GM19099 (cell line): ENCODE results near the gene ABCB10.

Source experiments
- POLR2A ChIP-seq: IDR thresholded peaks from 3 replicates; pipeline ENCODE4 v1.6.1; 2011; ENCODE audit warnings: low read depth; ENCODE audit not compliant: insufficient read length; ENCODE audit errors: extremely low read depth

ABCB10 gene

DNA sequence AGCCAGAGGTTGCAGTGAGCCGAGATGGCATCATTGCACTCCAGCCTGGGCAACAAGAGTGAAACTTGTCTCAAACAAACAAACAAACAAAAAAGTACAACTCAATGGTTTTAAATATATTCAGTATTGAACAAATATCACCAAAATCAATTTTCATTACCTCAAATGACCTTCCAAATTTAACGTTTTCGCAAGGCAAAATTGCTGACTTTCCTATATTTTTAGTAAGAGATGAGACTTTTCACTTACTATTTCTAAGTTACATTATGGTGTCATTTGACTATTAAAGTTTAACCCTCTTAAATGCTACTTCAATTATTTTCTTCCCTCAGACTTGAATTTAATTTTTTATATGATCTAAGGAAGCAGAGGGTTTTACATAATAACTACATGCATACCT lies 23.0 kb upstream of the ABCB10 start:
- TF ChIP-seq POLR2A = no peak

- no peak for TF ChIP-seq POLR2A
These were observed 20.7 kb upstream of the ABCB10 start for GRCh38 chr1:229579059-229579673.

GRCh38 chr1:229578168-229579058 lies 19.9 kb upstream of the ABCB10 start:
- no peak for TF ChIP-seq POLR2A

DNA sequence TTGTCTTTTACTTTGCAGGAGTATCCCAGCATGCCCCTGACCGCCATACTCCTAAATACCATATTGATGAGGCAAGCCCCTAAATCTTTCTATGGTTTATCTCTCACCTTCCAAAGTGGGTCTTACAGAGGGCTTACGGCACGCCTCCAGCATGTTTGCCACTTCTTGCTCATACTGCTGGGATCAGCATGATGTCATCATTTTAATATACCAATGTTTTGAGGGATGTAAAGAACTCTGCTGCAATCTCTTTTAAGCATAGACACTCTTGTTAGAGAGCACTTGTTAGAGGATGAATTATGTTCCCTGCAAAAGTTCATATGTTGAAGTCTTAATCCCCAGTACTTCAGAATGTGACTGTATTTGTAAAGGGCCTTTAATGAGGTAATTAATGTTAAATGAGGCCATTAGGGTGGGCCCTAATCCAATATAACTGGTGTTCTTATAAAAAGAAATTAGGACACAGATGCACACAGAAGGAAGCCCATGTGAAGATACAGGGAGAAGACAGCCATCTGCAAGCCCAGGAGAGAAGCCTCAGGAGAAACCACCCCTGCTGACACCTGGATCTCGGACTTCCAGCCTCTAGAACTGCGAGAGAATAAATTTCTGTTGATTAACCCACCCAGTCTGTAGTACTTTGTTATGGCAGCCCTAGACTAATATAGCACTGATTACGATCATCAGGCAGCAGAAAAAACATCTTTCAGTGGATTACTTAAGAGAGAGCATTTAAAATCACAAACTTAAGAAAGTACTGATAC lies 16.4 kb upstream of the ABCB10 start:
- TF ChIP-seq POLR2A = no peak

DNA sequence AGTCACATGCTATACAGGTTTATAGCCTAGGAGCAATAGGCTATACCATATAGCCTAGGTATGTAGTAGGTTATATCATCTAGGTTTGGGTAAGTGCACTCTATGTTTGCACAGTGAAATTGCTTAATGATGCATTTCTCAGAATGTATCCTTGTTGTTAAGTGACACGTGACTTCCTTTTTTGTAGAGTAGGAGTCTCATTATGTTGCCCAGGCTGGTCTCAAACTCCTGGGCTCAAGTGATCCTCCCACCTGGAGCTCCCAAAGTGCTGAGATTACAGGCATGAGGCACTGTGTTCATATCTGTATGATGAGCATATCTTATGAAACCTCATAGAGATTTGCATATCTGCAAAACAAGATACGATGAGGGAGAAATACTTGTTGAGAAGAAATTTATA lies 13.8 kb upstream of the ABCB10 start:
- TF ChIP-seq POLR2A = no peak

DNA sequence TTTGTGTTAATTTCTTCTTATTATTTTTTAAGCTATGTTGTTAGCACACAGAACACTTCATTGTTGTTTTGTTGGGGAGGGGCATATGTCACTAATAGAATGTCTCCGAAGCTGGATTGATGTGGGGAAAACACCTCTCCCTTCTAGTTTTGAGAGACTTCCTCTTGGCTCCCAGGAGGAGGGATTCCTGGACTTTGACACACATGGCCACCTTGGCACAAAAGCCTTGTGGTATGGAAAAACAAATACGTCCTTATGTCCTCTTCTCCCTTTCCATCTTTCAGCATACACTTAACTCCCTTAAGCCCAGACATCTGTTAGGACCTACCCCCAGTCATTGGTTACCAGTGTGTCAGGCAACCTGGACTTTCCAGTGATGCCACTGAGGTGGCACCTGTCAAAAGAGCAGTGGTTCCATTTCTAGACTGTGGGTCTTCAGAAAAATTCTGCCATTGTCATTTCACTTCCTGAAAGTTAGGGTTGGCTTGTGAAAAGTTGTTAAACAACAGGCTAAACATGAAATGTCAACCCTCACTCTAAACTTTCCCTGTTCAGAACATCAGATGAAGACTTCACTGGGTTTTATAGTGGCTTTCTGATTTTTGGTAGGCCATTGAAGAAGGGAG lies 12.5 kb upstream of the ABCB10 start:
- TF ChIP-seq POLR2A = no peak

DNA sequence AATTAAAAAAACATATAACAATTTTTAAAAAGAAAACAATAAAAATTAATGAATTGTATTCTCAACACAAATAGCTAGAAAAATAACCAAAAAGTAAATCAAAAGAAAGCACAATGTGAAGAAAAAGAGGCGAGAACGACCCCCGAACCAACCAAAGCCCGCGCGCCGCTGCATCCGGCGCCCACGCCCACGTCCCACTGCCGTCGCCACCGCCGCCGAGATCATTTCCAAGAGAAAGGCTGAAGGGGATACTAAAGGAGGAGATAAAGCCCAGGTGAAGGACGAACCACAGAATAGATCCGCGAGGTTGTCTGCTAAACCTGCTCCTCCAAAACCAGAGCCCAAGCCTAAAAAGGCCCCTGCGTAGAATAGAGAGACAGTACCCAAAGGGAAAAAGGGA lies 11.8 kb upstream of the ABCB10 start:
- TF ChIP-seq POLR2A = no peak

DNA sequence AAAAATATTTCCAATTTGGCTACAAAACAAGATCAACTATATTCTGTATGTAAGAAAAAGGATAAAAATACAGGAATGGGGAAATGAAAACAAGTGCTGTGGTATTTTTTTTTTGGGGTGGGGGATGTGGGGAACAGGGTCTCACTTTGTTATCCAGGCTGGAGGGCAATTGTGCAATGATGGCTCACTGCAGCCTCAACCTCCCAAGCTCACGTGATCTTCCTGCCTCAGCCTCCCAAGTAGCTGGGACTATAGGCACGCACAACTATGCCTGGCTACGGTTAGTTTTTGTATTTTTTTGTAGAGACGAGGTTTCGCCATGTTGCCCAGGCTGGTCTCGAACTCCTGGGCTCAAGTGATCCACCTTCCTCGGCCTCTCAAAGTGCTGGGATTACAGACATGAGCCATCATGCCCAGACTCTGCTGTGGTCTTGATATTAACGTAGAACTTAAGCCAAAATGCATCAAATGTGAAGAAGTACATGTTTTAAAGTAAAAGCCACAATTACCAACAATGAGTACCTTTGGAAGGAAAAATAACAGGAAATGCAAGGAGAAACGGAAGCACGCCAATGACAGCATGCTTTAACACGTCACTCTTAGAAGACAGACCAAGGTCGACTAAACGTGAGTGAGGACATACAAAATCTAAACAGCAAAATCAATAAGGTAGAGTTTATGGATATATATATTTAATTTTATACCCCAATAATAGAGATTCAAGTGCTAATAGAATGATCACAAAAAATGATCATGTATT lies 8.8 kb upstream of the ABCB10 start:
- no peak for TF ChIP-seq POLR2A

DNA sequence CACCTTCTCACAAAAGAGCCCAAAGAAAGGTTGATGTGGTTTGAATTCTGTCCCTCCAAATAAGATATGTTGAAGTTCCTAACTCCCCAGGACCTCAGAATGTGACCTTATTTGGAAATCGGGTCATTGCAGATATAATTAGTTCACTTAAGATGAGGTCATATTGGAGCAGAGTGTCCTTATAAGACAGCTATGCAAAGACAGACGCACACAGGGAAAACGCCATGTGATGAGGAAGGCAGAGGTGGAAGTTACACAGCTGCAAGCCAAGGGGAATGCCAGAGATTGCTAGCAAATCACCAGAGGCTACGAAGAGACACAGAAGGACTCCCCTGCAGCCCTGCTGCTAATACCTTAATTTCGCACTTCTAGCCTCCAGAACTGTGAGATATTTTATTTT lies 5.2 kb upstream of the ABCB10 start:
- no peak for TF ChIP-seq POLR2A

DNA sequence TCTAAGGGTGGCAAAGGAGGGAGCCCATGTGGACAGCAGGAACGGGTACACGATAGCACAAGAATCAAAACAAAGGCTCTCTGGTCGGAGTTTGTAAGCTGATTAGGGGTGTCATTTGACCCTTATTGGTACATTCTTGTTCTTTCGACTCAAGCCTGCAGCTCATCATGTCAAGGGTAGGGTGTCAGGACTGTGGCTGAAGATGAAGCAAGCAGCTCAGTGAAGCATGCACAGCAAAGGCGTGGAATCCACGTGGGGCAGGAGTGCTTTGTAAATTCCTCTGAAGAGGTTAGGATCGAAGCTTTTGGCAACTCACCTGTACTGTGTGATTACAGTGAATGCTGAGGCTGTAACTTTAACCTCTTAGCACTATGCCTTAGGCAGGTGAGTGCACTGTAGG lies 4.7 kb upstream of the ABCB10 start:
- no peak for TF ChIP-seq POLR2A

DNA sequence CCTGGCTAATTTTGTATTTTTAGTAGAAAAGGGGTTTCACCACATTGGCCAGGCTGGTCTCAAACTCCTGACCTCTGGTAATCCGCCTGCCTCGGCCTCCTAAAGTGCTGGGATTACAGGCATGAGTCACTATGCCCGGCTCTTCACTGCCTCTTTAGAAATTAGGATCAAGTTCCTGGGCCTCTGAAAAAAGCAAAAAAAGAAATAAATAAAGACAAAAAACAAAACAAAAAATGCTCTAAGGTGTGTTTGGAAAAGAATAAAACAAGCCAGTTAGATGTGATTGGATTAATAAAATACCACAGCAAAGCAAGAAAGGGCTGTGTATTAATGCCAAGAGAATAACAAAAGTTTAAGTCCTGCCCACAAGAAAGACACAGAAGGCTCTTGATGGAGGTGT lies 4.2 kb upstream of the ABCB10 start:
- no peak for TF ChIP-seq POLR2A

- no peak for TF ChIP-seq POLR2A
These were observed 2.6 kb upstream of the ABCB10 start for GRCh38 chr1:229561141-229561540.

DNA sequence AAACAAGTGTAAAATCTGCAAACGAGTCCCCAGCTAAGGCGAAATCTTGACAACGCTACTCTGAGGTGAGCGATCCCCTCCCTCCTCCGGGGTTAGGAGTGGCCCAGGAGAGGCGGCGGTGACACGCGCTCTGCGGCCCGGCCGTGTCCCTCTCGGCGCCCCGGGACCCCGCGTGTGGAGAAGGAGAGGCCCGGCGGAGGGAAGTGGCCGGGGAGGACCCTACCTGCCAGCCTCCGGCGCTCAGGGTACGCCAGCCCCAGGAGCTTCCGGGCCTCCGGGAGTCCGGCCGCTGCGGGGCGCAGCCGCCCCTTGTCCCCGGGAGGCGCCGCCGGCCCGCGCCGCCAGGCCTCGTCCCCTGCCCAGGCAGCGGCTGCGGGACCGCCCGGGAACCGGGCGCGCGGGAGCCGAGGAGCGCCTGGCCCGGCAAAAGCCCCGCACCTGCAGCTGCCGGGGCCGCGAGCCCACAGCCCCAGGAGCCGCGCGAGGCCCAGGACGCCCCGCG lies 543 bp downstream of the ABCB10 start:
- no peak for TF ChIP-seq POLR2A

DNA sequence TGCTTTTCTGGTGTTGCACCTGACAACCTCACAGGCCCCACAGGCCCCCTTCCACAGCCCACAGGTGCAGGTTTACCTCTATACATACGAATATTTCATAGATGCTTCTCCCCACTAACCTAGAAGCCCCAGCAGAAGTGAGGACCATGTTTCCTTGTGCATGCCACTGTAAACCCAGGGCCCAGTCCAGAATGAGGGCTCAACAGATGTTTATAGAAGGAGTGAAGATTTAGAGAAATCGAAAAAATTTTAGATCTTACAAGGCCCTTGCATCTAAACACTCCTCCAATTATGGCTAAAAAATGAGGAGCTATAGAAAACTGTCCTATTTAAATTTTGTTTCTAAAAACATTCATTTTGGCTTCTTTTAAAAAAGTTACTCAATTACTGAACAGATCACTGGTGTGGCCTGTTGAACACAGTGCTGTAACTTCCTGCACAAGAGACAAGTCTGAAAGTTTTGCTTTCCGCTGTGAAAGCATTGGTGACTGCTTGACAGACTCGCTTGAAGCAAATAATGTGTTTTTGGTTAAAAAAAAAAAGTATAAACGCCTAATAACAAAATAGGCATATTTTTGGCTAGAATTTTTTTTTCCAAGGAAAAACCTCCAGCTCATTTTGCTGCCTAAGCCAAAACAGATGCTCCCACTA lies 1.2 kb downstream of the ABCB10 start:
- TF ChIP-seq POLR2A = no peak

DNA sequence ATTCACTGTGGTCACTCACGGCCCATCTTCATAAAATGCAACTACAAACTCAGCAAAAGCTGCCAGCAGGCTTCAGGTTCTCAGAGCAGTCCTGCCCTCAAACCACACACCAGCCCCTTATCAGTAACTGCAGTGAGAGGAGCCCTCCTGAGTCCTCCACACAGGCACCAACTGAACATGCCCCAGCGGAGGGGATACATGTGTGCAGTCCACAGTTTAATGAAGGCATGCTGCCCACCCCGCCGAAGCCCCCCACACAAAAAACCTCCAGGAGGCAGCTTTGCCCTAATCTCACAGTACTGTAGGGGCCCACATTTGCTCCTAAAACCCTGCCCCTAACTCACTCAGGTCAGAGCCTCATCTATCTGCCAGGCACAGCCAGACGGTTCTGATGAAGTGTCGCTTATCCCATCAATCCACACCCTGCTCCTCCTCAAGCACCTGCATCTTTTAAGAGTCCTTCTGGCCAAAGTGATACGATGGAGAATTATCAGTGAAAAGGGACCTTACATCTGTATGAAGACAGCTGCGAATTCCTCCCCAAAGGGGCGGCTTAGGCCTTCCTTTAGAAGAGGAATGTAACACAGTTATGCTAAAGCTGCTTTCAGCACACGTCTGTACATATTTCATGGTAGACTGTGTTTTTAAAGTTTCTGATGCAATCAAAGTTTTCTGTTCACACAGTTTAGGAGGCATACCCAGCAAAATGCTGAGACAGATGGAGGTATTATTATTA lies 3.5 kb downstream of the ABCB10 start:
- TF ChIP-seq POLR2A = no peak
